ENCODE measurements around the gene LRPAP1.
"Not testable (repeated sequence)": the region's sequence is repeated elsewhere in the genome, so short reads cannot be mapped to it uniquely, and the experiment has no call there.

GRCh38 chr4:3578527-3579144 is 46.4 kb upstream of the LRPAP1 start:
- not testable (repeated sequence) for TF ChIP-seq CTCF (conservative IDR thresholded peaks at IDR 0.05 in 1 of 2, IDR thresholded peaks at IDR 0.05 in 1 of 2; ENCODE audit: low read depth in 1 of 2, low read length in 2 of 2); EZH2 (IDR thresholded peaks at IDR 0.05; ENCODE audit: low read length, missing control alignments)

Data from fibroblast of lung (primary cell).